Measurements from ENCODE around the gene SOCS7.
A peak's percentile ranks its signal among the peaks of the same experiment; 100 is the strongest.

Gene SOCS7

GRCh38 chr17:38369124-38369886 lies 17.7 kb downstream of the SOCS7 start:
- DNase-seq, result no peak

- no peak for DNase-seq
Measured at GRCh38 chr17:38379448-38379847, 27.8 kb downstream of the SOCS7 start.

DNA sequence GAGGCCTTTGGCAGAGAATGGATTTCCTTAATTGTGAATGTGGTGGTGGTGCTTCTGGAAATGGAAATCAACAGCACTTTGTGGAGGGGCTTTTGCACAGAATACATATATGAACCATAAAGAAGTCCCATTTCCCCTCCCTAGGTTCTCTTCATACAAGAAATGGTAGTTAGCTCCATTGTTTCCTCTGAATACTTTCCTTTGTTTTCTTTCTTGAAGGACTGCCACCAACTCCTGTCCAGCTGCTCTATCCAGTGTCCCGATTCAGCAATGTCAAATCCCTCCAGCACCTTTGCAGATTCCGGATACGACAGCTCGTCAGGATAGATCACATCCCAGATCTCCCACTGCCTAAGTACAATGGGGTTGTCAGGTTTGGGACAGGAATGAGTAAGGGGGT lies 43.4 kb downstream of the SOCS7 start:
- DNase-seq, result no peak

DNA sequence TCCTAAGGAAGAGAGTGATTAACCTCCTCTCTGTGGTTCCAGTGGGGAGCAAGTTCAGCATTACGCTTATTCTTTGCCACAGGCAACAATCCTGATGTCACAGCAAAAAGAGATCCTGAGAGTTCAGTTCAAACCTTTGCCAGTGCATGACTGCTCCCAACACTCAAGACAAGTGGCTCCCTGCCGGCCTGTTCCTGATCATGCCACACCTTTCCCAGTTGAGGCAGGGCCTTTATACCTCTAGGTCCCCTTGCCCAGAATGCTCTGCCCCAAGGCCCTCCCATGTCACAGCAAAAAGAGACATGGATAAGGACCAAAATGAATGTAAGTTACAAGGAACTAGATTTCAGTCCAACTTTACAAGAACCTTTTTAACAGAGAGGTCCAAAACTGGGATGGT lies 45.6 kb downstream of the SOCS7 start:
- DNase-seq, result no peak

- no peak for DNase-seq
Measured at GRCh38 chr17:38400286-38400685, 48.6 kb downstream of the SOCS7 start.

DNA sequence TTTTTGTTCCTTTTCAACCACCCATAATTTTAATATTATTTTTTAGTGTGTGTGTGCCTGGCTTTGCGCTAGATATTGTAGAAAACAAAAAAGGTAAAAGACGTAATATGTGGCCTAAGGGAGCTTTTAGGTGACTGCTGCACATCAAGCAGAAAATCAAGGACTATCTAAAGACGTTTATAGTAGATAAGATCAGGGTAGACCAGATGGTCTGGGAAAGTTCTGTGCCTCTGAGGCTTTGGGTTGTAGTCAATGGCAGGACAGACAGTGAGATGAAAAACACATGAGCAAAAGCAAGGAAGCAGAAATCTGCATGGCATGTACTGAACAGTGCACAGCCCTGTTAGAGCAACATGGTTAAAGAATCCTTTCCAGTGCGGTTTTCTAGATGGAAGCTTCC lies 49.8 kb downstream of the SOCS7 start:
- no peak for DNase-seq

- no peak for DNase-seq
Measured at GRCh38 chr17:38402897-38403296, 51.3 kb downstream of the SOCS7 start.

DNA sequence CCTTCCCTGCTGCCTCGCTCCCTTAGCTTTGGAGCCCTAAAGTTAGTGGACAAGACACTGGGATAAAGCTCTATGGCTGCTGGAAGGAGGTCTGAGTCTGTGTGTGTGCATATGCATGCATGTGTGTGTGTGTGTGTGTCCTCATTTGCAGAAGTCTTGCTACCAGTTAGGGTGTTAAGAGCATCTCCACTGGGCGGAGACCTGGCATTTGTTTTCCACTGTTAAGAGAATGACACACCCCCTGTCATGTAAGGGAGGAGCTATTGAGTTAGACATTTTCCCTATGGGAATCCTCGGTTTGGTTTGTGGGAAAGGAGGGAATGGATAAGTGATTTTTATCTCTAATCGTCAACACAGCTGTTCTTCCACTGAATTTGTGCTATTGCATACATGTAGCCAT lies 51.8 kb downstream of the SOCS7 start:
- peak; percentile 52 for DNase-seq

DNA sequence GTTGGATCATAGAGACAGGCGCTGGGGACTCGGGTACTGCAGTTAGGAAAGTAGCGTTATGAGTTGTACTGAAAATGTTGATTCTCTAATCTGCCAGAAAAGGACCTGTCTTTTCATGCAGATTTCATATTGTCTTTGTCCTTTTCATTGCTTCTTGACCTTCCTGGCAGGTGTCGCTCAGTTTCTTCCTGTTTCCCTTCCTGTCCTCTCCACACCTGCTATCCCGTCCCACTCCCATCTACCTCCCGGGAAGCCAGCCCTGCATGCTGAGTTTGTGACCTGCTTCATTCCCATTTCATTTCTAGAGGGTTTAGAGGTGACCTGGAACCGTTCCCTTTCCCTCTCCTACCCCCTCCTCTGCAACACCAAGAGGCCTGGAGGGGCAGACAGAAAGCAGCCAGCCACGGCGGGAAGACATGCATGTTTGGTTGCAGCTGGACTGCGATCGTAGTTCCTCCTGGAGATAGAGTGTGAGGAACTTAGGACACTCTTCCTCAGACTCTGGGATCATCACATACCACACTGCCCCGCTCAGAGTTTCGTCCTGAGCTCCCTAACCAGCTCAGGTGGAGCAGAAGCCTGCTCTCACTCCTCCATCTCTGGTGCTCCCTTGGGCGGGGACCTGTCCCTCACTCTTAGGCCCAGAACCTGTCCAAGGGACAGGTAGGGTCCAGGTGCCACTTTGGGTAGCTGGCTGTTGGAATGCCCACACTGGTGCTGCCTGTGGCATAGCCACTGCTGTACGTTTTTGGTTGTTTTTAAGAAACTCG lies 52.7 kb downstream of the SOCS7 start:
- no peak for DNase-seq

GRCh38 chr17:38405654-38406053 lies 54.0 kb downstream of the SOCS7 start:
- DNase-seq, result no peak

DNA sequence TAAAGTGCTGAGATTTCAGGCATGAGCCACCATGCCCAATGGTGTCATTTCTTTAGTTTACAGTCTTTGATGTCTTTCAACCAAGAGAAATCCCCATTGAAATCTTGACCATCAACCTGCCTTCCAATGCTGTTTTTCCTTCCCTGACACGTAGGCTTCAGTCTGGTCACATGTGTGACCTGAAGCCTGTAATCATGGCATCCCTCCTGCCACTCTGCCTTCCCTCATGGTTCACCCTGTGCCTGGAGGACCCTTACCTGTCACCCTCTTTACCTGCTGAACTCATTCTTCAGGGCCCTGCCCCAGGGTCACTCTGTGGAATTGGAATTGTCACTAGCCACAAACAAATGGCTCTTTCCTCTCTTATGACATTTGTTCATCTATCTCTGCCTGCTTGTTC lies 58.6 kb downstream of the SOCS7 start:
- no peak for DNase-seq

DNA sequence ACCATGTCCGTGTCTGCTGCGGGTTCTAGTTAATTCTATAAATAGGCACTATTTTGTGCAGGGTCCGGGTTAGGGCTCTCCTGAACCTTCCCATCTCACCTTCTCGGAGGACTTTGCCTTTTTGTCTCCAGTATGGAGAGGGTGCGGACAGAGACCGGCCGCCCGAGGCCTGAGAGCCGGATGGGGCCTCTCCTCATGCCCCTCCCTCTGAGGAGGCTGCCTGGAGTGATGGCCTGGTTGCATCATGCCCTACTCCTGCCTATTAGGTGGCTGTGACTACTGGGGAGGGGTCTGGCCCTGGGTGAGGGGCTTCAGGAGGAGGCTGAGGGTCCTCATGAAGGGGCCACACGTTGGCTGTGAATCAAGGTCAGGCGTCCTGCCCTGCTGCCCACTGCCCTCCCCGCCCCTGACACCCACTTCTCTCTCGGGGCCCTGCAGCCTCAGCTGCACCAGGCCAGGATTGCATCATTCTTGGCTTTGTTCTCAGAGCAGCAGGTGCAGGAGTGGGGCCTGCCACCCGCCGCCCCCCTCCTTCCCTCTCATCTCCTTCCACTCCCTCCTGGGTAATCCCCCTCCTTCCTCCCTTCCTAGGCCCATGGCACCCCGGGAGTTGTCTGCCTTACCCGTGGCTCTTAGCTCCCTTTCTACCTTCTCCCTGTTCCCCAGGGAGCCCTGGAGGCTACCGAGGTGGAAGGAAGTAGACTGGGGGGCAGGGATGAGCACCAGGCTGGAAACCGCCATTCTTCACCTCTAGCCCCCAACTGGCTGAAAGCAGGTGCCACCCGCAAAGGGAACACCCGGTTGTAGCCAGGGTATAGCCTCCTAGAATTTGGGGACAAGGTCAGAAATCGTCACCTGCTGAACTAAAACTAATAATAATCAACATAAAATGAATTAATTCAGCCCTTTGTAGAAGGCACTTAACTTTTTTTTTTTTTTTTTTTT lies 63.9 kb downstream of the SOCS7 start:
- DNase-seq, result peak; percentile 67

GRCh38 chr17:38416840-38417209 lies 65.2 kb downstream of the SOCS7 start:
- peak; percentile 69 for DNase-seq

- peak; percentile 68 for DNase-seq
Measured at GRCh38 chr17:38417210-38417951, 65.7 kb downstream of the SOCS7 start.

GRCh38 chr17:38418062-38418692 lies 66.5 kb downstream of the SOCS7 start:
- no peak for DNase-seq

DNA sequence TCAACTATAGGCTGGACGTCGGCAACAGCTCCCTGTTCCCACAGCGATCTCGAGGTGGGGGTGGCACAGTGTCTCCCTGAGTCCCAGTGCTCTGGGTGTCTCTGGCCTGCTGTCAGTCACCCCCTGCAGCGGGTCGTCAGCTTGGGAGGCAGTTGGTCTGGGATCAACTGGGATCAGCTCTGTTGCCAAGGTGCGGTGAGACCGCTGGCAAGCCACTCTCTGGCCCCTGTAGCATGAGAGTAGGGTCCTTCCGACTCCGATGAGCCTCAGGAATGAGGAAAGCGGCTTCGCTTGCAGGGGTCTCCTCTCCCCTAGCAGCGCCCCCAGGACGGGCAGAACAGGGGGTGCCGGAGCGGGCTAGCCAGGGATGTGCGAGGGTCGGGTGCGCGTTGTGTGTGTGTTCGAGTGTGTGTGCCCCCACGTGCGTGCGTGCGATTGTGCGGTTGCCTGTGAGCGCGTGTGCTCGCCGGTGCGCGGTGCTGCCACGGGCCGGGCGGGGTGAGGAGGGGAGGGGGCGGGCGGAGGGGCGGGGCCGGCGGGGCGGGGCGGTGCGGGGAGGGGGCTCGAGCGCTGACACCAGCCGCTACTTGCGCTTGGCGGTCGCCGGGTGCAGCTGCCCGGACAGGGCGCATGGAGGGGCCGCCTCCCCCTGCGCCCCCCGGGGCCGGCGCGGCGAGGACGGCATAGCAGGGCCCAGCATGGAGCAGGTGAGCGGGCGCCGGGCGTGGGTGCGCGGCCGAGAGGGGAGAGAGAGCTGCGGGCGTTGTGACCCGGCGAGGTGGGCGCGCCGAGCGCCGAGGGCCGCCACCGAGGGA lies 67.3 kb downstream of the SOCS7 start:
- no peak for DNase-seq

GRCh38 chr17:38419508-38419981 lies 67.9 kb downstream of the SOCS7 start:
- no peak for DNase-seq

- DNase-seq, result no peak
Measured at GRCh38 chr17:38420518-38420917, 68.9 kb downstream of the SOCS7 start.

DNA sequence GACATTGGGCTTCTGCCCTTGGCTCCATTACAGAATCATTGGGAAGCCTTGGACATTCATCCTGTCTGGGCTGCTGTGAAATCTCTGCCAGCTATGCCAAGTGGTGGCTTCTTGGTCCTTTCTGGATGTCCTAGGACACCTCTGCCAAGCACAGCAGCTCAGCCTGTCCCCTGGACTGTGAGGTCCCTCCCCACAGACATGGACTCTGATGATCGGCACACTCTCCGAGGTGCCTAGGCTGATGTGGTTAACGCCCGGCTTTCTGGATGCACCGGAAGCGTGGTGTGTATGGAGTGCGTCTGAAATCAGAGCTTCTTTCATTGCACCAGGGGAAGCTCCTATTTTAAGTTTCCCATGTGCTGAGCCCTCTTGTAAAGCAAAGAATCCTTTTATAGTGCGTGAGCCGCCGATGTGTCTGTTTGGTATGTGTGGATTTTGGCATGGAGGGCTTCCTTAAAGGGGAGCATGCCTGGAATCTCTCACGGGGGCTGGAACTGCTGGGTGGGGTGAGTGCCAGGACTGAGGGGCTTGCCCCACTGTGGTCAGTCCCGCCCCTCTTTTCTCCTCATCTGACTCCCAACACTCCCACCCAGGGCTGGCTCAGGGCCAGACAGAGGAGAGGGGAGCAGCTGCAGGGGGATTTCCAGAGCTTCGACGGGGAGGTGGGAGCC lies 69.7 kb downstream of the SOCS7 start:
- DNase-seq, result no peak
